Gastrocnemius medialis (tissue), 4 donors: ENCODE results near the gene PTGFRN.

Source experiments
- POLR2A ChIP-seq, 2 donors: fragments of 450-650 bp; IDR thresholded peaks; one replicate each; pipeline ENCODE4 v1.6.1; 2017; ENCODE audit warnings: antibody characterized with exemption in 2 of 2, mild to moderate bottlenecking in 2 of 2, moderate library complexity in 2 of 2
- TF ChIP-seq, protein P1 (sequence below), 5 experiments: fragments of 450-650 bp in 3 of 5; fragments of 200-600 bp in 2 of 5; sonication (generic) in 2 of 5; IDR thresholded peaks in 4 of 5; conservative IDR thresholded peaks in 1 of 5; 1 replicate in 4 of 5; 2 replicates in 1 of 5; pipeline ENCODE4 v1.5.1; 2016 to 2019; ENCODE audit warnings: antibody characterized with exemption in 5 of 5, mild to moderate bottlenecking in 3 of 5, moderate library complexity in 3 of 5

DNA sequence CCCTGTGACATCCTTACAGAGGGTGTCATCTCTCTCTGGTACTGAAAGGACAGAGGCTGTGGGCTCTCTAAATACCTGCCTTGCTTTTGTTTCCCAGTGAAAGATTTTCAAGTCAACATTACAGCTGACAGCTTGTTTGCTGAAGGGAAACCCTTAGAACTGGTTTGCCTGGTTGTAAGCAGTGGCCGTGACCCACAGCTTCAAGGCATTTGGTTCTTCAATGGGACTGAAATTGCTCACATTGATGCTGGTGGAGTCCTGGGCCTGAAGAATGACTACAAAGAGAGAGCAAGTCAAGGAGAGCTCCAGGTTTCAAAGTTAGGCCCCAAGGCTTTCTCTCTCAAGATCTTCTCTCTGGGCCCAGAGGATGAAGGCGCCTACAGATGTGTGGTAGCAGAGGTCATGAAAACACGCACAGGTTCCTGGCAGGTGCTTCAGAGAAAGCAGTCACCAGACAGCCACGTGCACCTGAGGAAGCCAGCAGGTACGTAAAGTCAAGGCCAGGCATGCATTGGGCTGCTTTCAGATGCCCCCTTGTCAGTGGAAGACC lies 103.7 kb downstream of the PTGFRN start:
- TF ChIP-seq POLR2A (IDR thresholded peaks at IDR 0.05) = no peak
- TF ChIP-seq, protein P1, sequence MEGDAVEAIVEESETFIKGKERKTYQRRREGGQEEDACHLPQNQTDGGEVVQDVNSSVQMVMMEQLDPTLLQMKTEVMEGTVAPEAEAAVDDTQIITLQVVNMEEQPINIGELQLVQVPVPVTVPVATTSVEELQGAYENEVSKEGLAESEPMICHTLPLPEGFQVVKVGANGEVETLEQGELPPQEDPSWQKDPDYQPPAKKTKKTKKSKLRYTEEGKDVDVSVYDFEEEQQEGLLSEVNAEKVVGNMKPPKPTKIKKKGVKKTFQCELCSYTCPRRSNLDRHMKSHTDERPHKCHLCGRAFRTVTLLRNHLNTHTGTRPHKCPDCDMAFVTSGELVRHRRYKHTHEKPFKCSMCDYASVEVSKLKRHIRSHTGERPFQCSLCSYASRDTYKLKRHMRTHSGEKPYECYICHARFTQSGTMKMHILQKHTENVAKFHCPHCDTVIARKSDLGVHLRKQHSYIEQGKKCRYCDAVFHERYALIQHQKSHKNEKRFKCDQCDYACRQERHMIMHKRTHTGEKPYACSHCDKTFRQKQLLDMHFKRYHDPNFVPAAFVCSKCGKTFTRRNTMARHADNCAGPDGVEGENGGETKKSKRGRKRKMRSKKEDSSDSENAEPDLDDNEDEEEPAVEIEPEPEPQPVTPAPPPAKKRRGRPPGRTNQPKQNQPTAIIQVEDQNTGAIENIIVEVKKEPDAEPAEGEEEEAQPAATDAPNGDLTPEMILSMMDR (IDR thresholded peaks at IDR 0.05 in 4 of 5, conservative IDR thresholded peaks at IDR 0.05 in 1 of 5) = no peak
